GM21381 (cell line): ENCODE results near the gene FN1.
"Not testable (repeated sequence)": the region's sequence is repeated elsewhere in the genome, so short reads cannot be mapped to it uniquely, and the experiment has no call there.

ENCODE experiments used
- ATAC-seq: cut with Tn5 transposase; IDR thresholded peaks from one replicate; pipeline ENCODE4 v1.9.1; 2021; ENCODE audit warnings: mild to moderate bottlenecking, moderate library complexity; ENCODE audit not compliant: unreplicated experiment

The FN1 gene

GRCh38 chr2:215369181-215369760 is 66.6 kb downstream of the FN1 start:
- no peak for ATAC-seq

- no peak for ATAC-seq
Measured at GRCh38 chr2:215368493-215368809, 67.4 kb downstream of the FN1 start.

GRCh38 chr2:215367662-215368492 is 68.0 kb downstream of the FN1 start:
- ATAC-seq: no peak

- ATAC-seq: no peak
Measured at GRCh38 chr2:215366440-215367032, 69.3 kb downstream of the FN1 start.

GRCh38 chr2:215365184-215365658 is 70.6 kb downstream of the FN1 start:
- no peak for ATAC-seq

GRCh38 chr2:215364157-215365155 is 71.4 kb downstream of the FN1 start:
- no peak for ATAC-seq

- ATAC-seq: no peak
Measured at GRCh38 chr2:215363461-215364156, 72.3 kb downstream of the FN1 start.

GRCh38 chr2:215363039-215363438 is 72.8 kb downstream of the FN1 start:
- ATAC-seq: no peak

GRCh38 chr2:215362562-215362904 is 73.3 kb downstream of the FN1 start:
- no peak for ATAC-seq

- ATAC-seq: no peak
Measured at GRCh38 chr2:215361876-215362561, 73.8 kb downstream of the FN1 start.

- ATAC-seq: no peak
Measured at GRCh38 chr2:215361211-215361875, 74.5 kb downstream of the FN1 start.

- ATAC-seq: no peak
Measured at GRCh38 chr2:215360596-215360995, 75.3 kb downstream of the FN1 start.

- not testable (repeated sequence) for ATAC-seq
Measured at GRCh38 chr2:215360059-215360458, 75.8 kb downstream of the FN1 start.

GRCh38 chr2:215359576-215359922 is 76.3 kb downstream of the FN1 start:
- no peak for ATAC-seq

GRCh38 chr2:215358891-215359575 is 76.8 kb downstream of the FN1 start:
- no peak for ATAC-seq

- ATAC-seq: no peak
Measured at GRCh38 chr2:215358312-215358845, 77.5 kb downstream of the FN1 start.

GRCh38 chr2:215357660-215358059 is 78.2 kb downstream of the FN1 start:
- no peak for ATAC-seq

- no peak for ATAC-seq
Measured at GRCh38 chr2:215356948-215357461, 78.9 kb downstream of the FN1 start.
